EL (cell line): Measurements from ENCODE around the gene PACS2.

Experiments used
- DNase-seq: peaks from one replicate; pipeline ENCODE4 v3.0.0-alpha.2; 2016

Gene PACS2

DNA sequence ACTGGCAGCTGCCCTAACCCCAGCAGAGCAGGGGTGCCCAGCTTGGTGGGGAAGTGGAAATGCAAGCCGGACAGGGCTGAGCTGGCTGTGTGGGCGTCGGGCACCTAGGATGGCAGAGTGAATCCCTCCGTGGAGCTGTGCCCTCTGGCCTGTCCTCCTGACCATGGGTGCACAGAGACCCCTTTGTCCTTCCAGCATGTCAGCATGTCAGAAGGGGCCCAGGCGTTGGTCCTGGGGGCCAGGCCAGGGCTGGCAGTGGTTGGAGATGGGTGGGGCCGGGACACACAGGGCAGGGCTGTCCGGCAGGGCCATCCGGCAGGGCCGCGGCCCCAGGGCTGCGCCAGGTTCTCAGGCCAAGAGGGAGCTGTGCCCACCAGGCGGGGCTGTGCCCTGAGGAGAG, 75.0 kb downstream of the PACS2 start:
- no peak for DNase-seq

GRCh38 chr14:105389976-105390848, 75.7 kb downstream of the PACS2 start:
- no peak for DNase-seq

DNA sequence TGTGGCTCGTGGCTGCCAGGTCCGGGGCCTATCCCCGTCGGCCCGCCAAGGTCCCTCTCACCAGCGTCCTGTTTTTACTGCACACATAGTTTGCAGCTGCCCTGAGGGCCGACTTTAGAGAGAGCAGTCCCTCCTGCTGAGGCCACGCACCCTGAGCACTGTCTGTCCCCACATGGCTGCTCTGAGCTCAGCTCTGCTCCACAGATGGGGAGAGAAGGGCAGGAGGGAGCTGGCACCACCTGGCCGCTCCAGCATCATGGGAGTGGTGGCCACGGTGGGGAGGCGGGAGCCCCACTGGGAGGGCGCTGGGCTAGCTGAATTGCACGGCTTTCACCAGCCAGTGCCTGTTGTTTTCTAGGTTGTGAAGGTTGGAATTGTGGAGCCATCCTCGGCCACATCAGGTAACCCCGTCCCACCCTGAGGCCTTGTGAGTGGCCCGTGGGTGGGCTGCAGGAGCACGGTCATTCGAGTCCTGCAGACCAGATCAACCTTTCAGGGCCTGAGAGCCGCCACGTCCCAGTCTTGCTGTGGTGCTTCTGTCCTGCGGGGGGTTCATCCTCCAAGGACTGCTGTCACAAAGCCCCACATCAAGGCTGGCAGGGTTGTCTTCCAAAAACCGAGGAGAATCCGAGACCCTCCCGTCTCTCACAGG, 76.4 kb downstream of the PACS2 start:
- no peak for DNase-seq

DNA sequence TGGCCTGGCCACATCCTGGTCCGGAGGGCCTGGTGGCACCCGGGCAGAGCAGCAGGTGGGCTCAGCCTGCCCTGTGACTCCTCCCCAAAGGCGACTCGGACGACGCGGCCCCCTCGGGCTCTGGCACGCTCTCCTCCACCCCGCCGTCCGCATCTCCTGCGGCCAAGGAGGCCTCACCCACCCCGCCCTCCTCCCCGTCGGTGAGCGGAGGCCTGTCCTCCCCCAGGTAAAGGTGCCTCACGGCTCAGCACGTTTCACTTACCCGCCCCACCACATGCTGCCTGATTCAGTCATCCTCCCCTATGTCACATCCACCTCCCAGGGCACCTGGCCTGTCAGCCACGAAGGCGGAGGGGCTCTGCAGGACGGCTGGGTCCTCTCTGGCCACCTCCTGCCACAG, 77.0 kb downstream of the PACS2 start:
- DNase-seq: no peak

- DNase-seq: no peak
Measured at GRCh38 chr14:105392131-105393090, 77.9 kb downstream of the PACS2 start.

DNA sequence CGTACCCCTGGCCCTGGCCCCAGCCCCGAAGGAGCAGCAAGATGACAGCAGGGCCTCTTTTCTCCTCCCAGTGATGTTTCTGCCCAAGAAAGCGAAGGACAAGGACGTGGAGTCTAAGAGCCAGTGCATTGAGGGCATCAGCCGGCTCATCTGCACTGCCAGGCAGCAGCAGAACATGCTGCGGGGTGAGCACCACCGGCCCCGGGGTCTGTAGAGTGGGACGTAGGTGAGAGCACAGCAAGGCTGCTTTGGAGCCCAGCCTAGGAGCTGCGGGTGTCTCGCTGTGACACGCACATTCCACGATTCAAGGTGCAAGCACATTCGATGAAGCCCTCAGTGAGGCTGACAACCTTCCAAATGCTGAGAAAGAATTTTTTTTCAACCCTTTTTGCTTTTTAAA, 78.6 kb downstream of the PACS2 start:
- DNase-seq: no peak

GRCh38 chr14:105394714-105395537, 80.4 kb downstream of the PACS2 start:
- DNase-seq: no peak

DNA sequence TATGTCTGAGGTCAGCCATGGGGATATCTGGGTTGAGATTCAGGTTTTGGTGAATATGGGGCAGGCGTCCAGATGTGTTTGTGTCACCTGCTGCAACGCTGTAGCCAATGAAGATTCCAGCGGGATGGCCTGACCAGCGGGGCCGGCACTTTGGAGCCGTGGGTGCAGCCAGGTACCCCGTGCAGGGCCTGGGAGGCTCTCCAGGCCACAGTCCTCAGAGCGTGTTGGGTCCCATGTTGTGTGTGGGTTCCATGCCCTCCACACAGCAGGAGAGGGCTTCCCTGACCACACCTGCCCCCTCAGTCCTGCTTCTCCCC, 80.9 kb downstream of the PACS2 start:
- DNase-seq: no peak

GRCh38 chr14:105397350-105397931, 82.9 kb downstream of the PACS2 start:
- DNase-seq: no peak

GRCh38 chr14:105398044-105398725, 83.6 kb downstream of the PACS2 start, which contains the start of gene TEX22:
Gene TEX22 (plus strand): TSS chr14:105398538. CDS start chr14:105399341, 803 bp downstream.
- DNase-seq: peak; percentile 79

GRCh38 chr14:105398726-105399465, 84.3 kb downstream of the PACS2 start:
- DNase-seq: no peak

DNA sequence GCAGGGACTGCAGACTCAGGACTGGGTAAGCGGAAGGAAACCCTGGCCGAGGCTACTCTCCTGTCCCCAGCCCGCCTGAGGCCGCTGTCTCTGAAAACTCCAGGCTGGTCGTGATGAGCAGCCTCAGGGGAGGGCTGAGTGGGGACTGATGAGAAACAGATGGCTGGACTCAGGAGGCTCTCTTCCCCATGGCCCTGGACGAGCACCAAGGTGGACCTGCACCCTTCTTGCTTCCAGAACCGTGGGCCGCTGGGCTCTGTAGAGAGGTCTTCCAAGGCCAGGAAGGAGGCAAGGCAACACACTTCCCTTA, 84.9 kb downstream of the PACS2 start:
- no peak for DNase-seq

GRCh38 chr14:105400016-105400415, 85.5 kb downstream of the PACS2 start:
- no peak for DNase-seq

DNA sequence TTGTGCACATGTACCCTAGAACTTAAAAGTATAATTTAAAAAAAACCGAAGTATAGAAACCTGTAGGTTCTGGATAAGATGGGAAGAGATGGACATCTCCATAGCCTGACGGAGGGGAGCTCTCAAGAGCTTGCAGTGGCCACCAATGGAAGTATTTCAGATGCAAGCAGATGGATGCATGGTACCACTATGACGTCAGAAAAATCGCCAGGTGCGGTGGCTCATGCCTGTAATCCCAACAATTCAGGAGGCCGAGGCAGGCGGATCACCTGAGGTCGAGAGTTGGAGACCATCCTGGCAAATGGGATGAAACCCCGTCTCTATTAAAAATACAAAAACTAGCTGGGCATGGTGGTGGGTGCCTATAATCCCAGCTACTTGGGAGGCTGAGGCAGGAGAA, 87.2 kb downstream of the PACS2 start:
- no peak for DNase-seq

GRCh38 chr14:105408592-105408991, 94.0 kb downstream of the PACS2 start:
- no peak for DNase-seq

DNA sequence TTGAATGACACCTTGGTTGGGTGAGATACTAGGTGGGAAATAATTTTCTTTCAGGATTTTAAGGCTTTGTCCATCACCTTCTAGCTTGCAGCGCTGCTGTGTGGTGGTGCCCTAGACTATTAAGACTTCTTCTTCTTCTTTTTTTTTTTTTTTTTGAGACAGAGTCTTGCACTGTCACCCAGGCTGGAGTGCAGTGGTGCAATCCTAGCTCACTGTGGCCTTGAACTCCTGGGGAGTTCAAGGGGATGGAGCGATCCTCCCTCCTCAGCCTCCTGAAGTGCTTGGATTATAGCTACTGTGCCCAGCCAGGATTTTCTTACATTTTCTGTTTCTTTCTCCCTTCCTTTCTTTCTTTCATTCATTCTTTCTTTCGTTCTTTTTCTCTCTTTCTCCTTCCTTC, 94.8 kb downstream of the PACS2 start:
- no peak for DNase-seq

DNA sequence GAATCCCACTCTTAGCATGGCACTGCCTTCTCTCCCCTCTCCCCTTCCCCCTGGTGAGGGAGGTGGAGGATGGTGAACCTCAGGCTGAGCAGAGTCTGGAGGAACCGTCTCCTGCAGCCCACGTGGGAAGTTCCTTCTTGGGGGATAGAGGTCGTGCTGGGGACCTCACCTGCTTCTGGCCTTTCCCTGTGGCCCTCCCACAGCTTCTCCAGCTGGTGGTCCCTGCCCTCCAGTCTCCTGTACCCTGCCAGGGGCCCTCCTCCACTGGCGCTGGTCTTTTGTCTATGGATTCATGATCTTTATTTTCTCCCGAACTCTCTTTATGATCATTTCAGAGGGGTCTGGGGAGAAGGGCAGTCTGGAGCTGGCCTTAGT, 96.1 kb downstream of the PACS2 start:
- no peak for DNase-seq

DNA sequence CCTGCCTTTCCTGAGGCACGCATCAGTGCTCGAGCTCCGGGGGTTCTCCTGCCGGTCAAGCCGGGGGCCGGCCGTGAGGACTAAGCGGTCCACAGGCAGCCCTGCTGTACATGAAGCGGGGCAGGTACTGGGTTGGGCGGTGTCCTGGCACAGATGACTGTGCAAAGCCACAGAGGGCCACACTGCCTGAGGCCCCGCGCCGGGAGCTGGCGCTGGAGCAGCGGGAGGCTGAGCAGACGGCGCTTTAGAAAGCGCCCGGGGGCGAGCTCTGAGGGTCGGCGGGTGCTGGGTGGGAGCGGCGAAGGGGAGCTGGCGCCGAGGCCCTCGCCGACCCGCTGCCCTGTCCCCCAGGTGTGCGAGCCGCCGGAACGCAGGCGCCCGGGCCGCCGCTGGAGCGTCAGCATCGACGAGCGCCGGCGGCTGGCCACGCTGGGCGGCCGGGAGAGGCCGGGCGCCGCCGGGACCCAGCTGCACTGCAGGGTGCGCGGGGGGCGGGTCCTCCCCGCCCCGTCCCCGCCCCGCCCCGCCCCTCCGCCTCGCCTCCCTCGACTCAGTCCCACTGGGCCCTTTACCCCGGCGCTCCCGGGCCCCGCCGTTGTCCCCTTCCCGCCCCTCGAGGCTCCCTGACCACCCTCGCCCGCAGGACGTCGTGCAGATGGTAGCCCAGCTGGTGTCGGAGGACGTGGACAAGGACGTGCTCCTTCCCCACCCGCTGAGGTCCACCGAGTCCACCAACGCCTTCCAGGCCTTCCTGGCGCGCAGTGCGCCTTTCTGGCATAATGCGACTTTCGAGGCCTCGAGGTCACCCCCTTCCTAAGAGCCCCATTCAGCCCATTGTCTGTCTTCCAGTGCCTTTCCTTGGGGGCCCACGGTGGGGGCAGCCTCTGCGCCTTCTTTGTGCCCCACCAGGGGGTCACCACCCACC, 96.7 kb downstream of the PACS2 start:
- peak; percentile 59 for DNase-seq

GRCh38 chr14:105411985-105412770, 97.6 kb downstream of the PACS2 start:
- DNase-seq: no peak
